Muscle layer of duodenum (tissue), 2 donors: ENCODE measurements around the gene TTLL1.
"Not testable (repeated sequence)": the region's sequence is repeated elsewhere in the genome, so short reads cannot be mapped to it uniquely, and the experiment has no call there.

Experiments used
- H3K27ac ChIP-seq: one replicate; pipeline ENCODE4 v1.7.0; 2013; ENCODE audit warnings: mild to moderate bottlenecking, low read length
- H3K27me3 ChIP-seq: one replicate; pipeline ENCODE4 v1.7.0; 2013; ENCODE audit warnings: low read depth, mild to moderate bottlenecking, control low read depth, low read length
- H3K36me3 ChIP-seq, 2 donors: one replicate each; pipeline ENCODE4 v1.7.0; 2013; ENCODE audit warnings: low read length in 2 of 2, control low read depth in 1 of 2, mild to moderate bottlenecking in 1 of 2; ENCODE audit not compliant: insufficient read depth in 2 of 2, control insufficient read depth in 1 of 2
- H3K4me1 ChIP-seq, 2 donors: one replicate each; pipeline ENCODE4 v1.7.0; 2013; ENCODE audit warnings: low read length in 2 of 2, mild to moderate bottlenecking in 2 of 2, control low read depth in 1 of 2, moderate library complexity in 1 of 2; ENCODE audit not compliant: insufficient read depth in 2 of 2, control insufficient read depth in 1 of 2
- H3K4me3 ChIP-seq, 2 donors: one replicate each; pipeline ENCODE4 v1.7.0; 2013; ENCODE audit warnings: low read length in 2 of 2, low read depth in 1 of 2, mild to moderate bottlenecking in 1 of 2
- H3K9me3 ChIP-seq, 2 donors: one replicate each; pipeline ENCODE4 v1.7.0; 2013; ENCODE audit warnings: low read length in 2 of 2, control low read depth in 1 of 2, mild to moderate bottlenecking in 1 of 2; ENCODE audit not compliant: control insufficient read depth in 1 of 2
- donor health status: healthy.

TTLL1 gene

DNA sequence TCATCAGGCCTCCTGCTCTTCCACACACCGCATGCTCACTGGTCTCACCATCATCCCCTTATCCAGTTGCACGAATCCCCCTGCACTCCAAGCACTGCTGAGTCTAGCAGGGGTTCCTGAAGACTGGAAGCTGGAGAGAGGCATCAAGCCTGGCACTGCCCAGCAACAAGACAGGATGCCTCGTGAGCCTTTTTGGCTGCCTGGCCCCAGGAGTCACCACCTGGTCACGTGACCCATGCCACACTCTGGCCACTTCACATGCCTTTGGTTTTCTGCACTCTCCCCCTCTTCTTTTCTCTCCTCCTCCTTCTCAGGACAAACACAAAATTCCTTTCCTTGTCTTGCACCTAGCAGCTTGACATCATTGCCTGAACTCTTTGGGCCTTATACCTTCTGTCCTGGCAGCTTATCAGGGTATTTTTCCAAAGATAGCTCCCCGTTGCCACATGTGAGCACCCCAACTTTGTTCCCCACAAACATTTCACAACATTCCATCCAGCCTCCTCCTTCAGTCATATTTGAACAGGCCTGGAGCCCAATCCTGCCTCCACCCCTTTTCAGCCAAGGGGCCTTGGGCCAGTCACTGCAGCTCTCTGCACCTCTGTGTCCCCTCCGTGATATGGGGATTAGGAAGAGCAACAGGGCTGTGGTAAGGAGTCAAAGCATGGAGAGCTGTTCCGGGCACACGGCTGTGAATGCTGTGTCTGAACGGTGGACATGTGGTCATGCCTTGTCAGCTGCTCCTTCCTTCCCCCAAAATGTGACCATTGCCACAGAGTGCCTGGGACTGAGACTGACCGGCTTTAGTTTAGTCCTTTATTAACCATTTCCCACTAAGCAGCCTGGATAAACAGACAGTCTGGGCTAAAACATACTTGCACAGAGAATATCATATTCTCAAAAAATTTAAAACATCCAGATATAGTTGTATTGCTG lies 71.4 kb downstream of the TTLL1 start:
- Histone ChIP-seq H3K36me3 (no peaks in the 10 kb centered on the region), H3K9me3 (no peaks in the 10 kb centered on the region), H3K4me3 (no peak overlapping the region), H3K27me3 (no peaks in the 10 kb centered on the region), H3K4me1 (peaks cover 12 to 15% of the 10 kb centered on the region in 2 donors), H3K27ac (no peak overlapping the region)

DNA sequence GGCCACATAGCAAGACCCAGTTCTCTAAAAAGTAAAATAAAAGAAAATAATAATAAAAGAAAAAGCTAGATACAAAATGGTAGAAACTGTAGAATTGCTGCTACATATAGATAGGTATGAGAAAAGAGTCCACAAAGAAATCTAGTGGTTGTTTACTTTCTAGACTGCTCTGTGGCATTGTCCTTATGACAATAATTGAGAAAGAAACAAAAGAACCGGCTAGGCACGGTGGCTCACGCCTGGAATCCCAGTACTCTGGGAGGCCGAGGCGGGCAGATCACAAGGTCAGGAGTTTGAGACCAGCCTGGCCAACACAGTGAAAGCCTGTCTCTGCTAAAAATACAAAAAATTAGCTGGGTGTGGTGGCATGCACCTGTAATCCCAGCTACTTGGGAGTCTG lies 73.0 kb downstream of the TTLL1 start:
- H3K9me3 ChIP-seq, H3K27ac ChIP-seq, H3K27me3 ChIP-seq, H3K36me3 ChIP-seq, H3K4me3 ChIP-seq: not testable (repeated sequence)
- peaks cover 12 to 15% of the 10 kb centered on the region in 2 donors for H3K4me1 ChIP-seq

DNA sequence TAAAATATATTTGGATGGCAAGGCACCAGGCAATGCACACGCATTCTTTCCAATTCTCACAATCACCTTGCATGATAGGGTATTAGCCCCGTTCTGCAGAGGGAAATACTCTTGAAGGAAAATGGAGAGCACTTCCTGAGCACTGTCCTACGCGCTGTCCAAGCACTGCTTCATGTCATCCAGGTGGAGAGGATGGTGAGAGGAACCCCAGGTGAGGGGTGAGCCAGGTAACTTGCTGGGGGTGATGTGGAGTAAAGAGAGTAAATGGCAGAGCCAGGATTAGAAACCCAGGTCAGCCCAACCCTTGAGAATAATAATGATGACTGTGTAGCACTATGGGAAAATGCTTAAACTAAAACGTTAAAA lies 73.5 kb downstream of the TTLL1 start:
- H3K4me1 ChIP-seq: peaks cover 12 to 15% of the 10 kb centered on the region in 2 donors
- no peaks in the 10 kb centered on the region for H3K27me3 ChIP-seq
- H3K27ac ChIP-seq: peak overlapping the region; percentile 39
- no peaks in the 10 kb centered on the region for H3K36me3 ChIP-seq
- H3K4me3 ChIP-seq: peak overlapping the region; percentile 76 to 87
- H3K9me3 ChIP-seq: no peaks in the 10 kb centered on the region

DNA sequence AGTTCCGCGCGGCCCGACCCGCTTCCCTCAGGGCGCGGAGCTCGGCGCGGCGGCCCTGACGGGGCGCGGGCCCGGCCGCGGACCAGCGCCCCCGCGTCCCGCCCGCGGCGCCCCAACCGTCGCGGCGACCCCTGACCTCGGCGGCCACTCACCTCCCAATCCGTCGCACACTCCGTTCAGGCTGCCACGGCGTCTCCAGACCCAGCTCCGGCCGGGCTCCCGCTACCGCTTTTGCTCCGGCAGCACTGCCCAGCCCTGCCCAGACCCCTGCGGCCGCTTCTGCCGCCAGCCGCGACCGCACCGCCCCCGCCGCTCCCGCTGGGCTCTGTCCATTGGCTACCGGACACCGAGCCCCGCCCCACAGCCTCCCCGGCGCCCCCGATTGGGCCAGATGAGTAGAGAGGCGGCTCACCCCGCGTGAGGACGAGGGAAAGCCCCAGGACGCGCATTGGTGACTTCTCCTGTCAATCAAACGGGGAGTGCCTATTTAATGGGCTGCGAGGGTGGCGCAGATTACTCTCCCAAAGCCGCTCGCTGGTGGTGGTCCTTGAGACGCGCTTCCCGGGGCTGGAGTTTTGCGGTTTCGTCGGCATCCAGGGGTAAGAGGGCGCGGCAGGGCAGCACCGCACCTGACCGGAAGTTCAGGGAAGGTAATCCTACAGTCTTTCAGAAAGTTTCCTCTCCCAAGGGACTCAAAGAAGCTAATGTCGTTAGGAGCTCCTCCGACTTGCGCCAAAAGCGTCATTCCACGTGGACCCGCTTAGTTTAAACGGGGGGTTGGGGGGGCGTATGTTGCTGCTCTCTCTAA lies 74.1 kb downstream of the TTLL1 start, which contains the start of gene PACSIN2:
TSS of gene PACSIN2 (minus strand) at position 281 of the 808 bp plus-strand sequence. CDS start 103,069 bp downstream, outside the sequence.
- peak within 1 kb of the TSS; percentile 76 to 87 for H3K4me3 ChIP-seq
- peak within 1 kb of the TSS; percentile 51 for H3K27ac ChIP-seq
- no peaks in the 10 kb centered on the region for H3K27me3 ChIP-seq
- H3K4me1 ChIP-seq: peaks cover 12 to 15% of the 10 kb centered on the region in 2 donors
- H3K9me3 ChIP-seq: no peaks in the 10 kb centered on the region
- H3K36me3 ChIP-seq: no peaks in the 10 kb centered on the region

DNA sequence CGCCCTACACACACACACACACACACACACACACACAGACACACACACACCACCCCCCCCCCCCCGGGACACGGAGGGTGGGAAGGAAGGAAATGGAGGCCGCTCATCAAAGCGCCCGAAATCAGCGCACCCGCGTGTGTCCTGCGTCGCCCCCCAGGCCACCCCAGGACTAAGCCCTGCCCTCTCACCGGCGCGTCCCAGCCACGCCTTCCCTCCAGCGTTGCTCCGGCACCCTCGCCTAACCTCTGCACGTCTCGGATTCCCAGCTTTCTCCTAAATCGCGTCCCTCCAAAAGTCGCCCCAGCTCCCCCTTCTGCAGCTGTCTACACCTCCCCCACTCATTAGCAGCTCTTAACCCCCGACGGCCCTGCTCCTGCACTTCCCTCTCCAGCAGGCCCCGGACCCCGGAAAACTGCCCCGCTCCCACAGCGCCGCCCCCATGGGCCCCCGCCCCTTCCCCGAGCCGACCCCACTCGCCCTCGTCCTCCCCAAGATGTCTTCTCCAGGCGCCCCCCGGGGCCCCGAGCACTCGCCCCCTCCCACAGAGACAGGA lies 74.8 kb downstream of the TTLL1 start:
- no peaks in the 10 kb centered on the region for H3K27me3 ChIP-seq
- peak overlapping the region; percentile 51 for H3K27ac ChIP-seq
- H3K4me3 ChIP-seq: peak overlapping the region; percentile 76 to 87
- no peaks in the 10 kb centered on the region for H3K9me3 ChIP-seq
- H3K4me1 ChIP-seq: peaks cover 12 to 17% of the 10 kb centered on the region in 2 donors
- no peaks in the 10 kb centered on the region for H3K36me3 ChIP-seq

DNA sequence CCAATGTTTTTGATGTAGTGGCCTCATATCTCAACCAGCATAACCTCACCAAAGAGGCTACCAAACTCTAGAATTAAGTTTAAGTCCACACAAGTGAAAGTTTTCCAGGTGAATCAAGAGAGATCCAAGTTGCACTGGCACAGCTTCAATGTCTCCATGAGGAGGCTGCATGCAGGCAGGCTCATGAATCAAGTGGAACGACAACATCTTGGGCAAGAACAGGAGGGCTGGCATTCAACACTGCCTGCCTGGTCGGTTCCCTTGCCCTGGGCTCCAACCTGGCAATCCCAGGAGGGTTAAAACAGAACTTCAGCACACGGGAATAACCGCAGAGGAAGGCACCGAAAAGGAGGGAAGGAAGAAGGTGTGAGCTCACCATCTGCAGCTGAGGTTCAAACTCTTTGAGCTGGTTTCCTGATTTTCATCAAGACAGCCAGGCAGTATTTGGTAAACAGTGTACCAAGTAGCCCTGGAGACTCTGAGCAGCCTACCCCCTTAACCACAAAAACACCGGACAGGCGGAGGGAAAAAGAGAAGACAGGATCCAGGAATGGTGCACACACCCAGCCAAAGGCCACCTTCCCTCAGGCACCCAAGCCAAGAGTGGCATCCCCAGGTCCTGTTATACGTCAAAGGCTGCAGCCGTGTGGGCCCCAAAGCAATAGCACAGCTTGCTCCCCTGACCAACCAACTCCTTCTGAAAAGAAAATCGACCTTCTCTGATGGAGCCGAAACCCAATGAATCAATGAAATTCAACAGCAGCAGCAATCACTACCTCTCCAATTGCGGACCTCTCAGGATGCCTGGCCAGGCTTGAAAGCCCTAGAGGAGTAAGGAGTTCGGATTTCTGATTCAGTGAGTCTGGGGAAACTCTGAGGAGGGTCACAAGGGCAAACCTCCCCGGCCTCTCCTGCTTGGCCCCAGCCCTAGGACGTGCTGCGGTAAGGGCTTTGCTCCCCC lies 75.6 kb downstream of the TTLL1 start:
- H3K4me3 ChIP-seq: peak overlapping the region; percentile 76 to 87
- H3K27me3 ChIP-seq: no peaks in the 10 kb centered on the region
- H3K4me1 ChIP-seq: peaks cover 15 to 23% of the 10 kb centered on the region in 2 donors
- H3K9me3 ChIP-seq: no peaks in the 10 kb centered on the region
- H3K36me3 ChIP-seq: no peaks in the 10 kb centered on the region
- peak overlapping the region; percentile 51 for H3K27ac ChIP-seq

DNA sequence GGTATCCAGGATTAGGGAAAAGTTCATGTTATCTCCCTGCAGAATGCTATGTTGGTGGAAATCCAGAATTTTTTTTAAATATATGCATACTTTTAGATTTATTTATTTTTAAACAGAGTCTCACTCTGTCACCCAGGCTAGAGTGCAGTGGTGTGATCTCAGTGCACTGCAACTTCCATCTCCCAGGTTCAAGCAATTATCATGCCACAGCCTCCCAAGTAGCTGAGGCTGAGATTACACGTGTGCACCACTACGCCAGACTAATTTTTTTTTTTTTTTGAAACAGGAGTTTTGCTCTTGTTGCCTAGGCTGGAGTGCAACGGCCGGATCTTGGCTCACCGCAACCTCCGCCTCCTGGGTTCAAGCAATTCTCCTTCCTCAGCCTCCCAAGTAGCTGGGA lies 76.8 kb downstream of the TTLL1 start:
- no peaks in the 10 kb centered on the region for H3K9me3 ChIP-seq
- H3K36me3 ChIP-seq: no peaks in the 10 kb centered on the region
- no peak overlapping the region for H3K27ac ChIP-seq
- H3K27me3 ChIP-seq: no peaks in the 10 kb centered on the region
- H3K4me3 ChIP-seq: no peak overlapping the region
- H3K4me1 ChIP-seq: peaks cover 21 to 28% of the 10 kb centered on the region in 2 donors

DNA sequence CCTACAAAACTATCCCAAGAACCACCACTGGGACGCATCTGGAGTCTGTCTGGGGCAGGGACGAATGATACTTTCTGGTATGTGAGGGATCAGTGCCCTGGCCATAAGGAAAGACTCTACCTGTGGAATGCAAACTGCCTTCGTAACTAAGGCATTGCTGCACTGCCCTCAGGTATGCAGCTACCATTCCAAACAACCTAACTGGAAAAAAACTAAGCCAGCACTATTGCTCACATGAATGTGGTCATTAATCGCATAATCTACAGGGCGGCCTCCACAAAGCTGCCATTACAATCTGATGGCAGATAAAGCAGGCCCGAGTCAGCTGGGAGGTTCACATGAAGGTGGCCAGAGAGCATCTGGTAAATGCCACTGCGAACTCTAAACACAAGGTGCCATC lies 78.1 kb downstream of the TTLL1 start:
- Histone ChIP-seq H3K9me3 (no peaks in the 10 kb centered on the region), H3K27me3 (no peaks in the 10 kb centered on the region), H3K4me1 (peaks cover 23 to 31% of the 10 kb centered on the region in 2 donors), H3K27ac (no peak overlapping the region), H3K4me3 (no peak overlapping the region), H3K36me3 (no peaks in the 10 kb centered on the region)

DNA sequence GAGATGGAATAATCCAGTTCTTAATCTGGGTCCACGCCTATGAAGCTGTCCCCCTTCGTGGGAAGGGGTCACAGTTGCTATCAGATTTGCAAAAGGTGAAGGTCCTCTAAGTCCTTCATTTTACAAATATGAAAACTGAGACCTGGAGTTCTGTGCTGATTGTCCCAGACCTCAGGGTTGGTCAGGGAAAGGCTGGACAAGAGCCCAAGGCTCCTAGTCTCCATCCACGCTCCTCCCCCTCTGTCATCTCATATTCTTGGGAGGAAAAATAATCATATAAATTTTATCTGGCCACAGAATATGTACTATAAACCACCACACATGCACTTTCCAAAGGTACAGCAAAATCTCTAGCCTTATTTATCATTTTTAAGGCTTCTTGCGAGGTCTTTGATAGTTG lies 79.7 kb downstream of the TTLL1 start:
- Histone ChIP-seq H3K36me3 (no peaks in the 10 kb centered on the region), H3K27me3 (no peaks in the 10 kb centered on the region), H3K4me1 (peaks cover 23 to 34% of the 10 kb centered on the region in 2 donors), H3K9me3 (no peaks in the 10 kb centered on the region), H3K4me3 (no peak overlapping the region), H3K27ac (no peak overlapping the region)

DNA sequence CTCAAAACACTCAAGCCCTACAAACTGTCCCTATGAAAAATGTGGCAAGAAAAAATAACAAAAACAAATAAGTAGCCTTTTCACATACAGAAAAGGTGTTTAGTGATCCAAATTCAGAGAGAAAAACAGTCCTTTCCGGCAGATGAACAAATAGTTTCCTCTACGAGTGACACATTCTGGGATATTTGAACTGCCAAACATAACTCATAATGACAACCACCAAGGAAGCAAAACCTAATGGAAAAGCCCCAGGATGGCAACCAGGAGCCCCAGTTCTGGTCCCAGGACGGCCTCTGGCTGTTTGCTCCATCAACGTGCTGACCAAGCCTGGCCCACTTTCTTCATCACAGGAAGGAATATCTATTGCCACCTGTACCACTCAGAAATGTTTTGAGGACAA lies 80.3 kb downstream of the TTLL1 start:
- Histone ChIP-seq H3K36me3 (no peaks in the 10 kb centered on the region), H3K4me3 (no peak overlapping the region), H3K4me1 (peaks cover 28 to 37% of the 10 kb centered on the region in 2 donors), H3K27ac (no peak overlapping the region), H3K27me3 (no peaks in the 10 kb centered on the region), H3K9me3 (no peaks in the 10 kb centered on the region)
